Astrocyte of the spinal cord (primary cell): Measurements from ENCODE around the gene VDAC2.

Experiments used
- DNase-seq: peaks from one replicate; pipeline ENCODE4 v3.0.0; 2011; ENCODE audit warnings: low read depth, low spot score
- H3K4me3 ChIP-seq: 2 replicates; pipeline ENCODE4 v1.5.1; 2011; ENCODE audit warnings: low read depth, mild to moderate bottlenecking, low read length, moderate library complexity
- CTCF ChIP-seq: IDR thresholded peaks from 2 replicates; pipeline ENCODE4 v1.5.1; 2012; ENCODE audit warnings: low read depth, mild to moderate bottlenecking, low read length, inconsistent platforms
- in situ Hi-C: cut with HindIII; loops from 2 replicates; pipeline ENCODE4 v1.10.0; 2017; ENCODE audit warnings: low sequenced_read_pairs

Gene VDAC2

GRCh38 chr10:75210282-75211006 is at the start of gene VDAC2:
VDAC2 (plus strand) TSS chr10:75210796; CDS start chr10:75211159, 363 bp downstream.
- in situ Hi-C loops = no loop called here
- peak within 1 kb of the TSS; percentile 96 for H3K4me3 ChIP-seq
- DNase-seq = peak; percentile 88
- TF ChIP-seq CTCF = no peak

GRCh38 chr10:75165684-75166622 is 44.6 kb upstream of the VDAC2 start:
- in situ Hi-C loops = no loop called here

GRCh38 chr10:75166623-75166972 is 44.0 kb upstream of the VDAC2 start:
- DNase-seq = no peak
- in situ Hi-C loops = no loop called here
- no peak for TF ChIP-seq CTCF
- no peak overlapping the region for H3K4me3 ChIP-seq

More at GRCh38 chr10:75165684-75166622, 44.6 kb upstream of the VDAC2 start:
- peak; percentile 56 for DNase-seq
- no peak for TF ChIP-seq CTCF
- no peak overlapping the region for H3K4me3 ChIP-seq

GRCh38 chr10:75168275-75168674 is 42.3 kb upstream of the VDAC2 start:
- no peak for TF ChIP-seq CTCF
- no peak for DNase-seq
- in situ Hi-C loops = no loop called here
- H3K4me3 ChIP-seq = no peak overlapping the region

- no peak for DNase-seq
- in situ Hi-C loops = no loop called here
- H3K4me3 ChIP-seq = no peak overlapping the region
- TF ChIP-seq CTCF = no peak
These were observed 40.4 kb upstream of the VDAC2 start for GRCh38 chr10:75170215-75170614.

GRCh38 chr10:75175046-75175445 is 35.5 kb upstream of the VDAC2 start:
- no peak for TF ChIP-seq CTCF
- no peak overlapping the region for H3K4me3 ChIP-seq
- no peak for DNase-seq
- in situ Hi-C loops = no loop called here
